CD14-positive monocyte (primary cell): ENCODE data around the gene ATOH8. TPM values are rescaled to one million over a fixed set of nuclear protein-coding genes. Genes with fewer than 3 reads are reported as not detected.

Experiments used
- DNase-seq, 3 donors: peaks; one replicate each; pipeline ENCODE4 v3.0.0-alpha.2; 2011 to 2022
- H2AFZ ChIP-seq: 2 replicates; pipeline ENCODE4 v1.6.0; 2012; ENCODE audit warnings: mild to moderate bottlenecking, low read depth, low read length, inconsistent platforms; ENCODE audit not compliant: insufficient read depth, poor library complexity, severe bottlenecking
- H3K27ac ChIP-seq, 2 donors: 1 replicate in 1 of 2; 2 replicates in 1 of 2; pipeline ENCODE4 v1.5.1; 2012 to 2013; ENCODE audit warnings: low read length in 2 of 2, control low read depth in 1 of 2, inconsistent platforms in 1 of 2, low read depth in 1 of 2, mild to moderate bottlenecking in 1 of 2
- H3K27me3 ChIP-seq, 2 donors: one replicate each; pipeline versions ENCODE4 v1.6.0 to v1.6.1; 2011 to 2013; ENCODE audit warnings: low read length in 2 of 2; ENCODE audit not compliant: control insufficient read depth in 2 of 2, insufficient read depth in 2 of 2
- H3K36me3 ChIP-seq, 2 donors: replicated peaks in 1 of 2; 1 replicate in 1 of 2; 2 replicates in 1 of 2; pipeline versions ENCODE4 v1.5.1 to v1.6.1; 2012 to 2013; ENCODE audit warnings: low read length in 2 of 2, control low read depth in 1 of 2, inconsistent platforms in 1 of 2, mild to moderate bottlenecking in 1 of 2; ENCODE audit not compliant: insufficient read depth in 2 of 2, control insufficient read depth in 1 of 2
- H3K4me1 ChIP-seq, 2 donors: 1 replicate in 1 of 2; 2 replicates in 1 of 2; pipeline versions ENCODE4 v1.5.1 to v1.6.1; 2012 to 2013; ENCODE audit warnings: low read length in 2 of 2, control low read depth in 1 of 2, inconsistent platforms in 1 of 2, mild to moderate bottlenecking in 1 of 2, moderate library complexity in 1 of 2; ENCODE audit not compliant: insufficient read depth in 2 of 2, control insufficient read depth in 1 of 2
- H3K4me2 ChIP-seq: replicated peaks from 2 replicates; pipeline ENCODE3; 2012; ENCODE audit warnings: low read length, moderate library complexity, mild to moderate bottlenecking; ENCODE audit not compliant: poor library complexity, severe bottlenecking; ENCODE audit errors: extremely low read depth
- H3K4me3 ChIP-seq, 3 experiments: fragments of 200-600 bp in 1 of 3; sonication (generic) in 1 of 3; replicated peaks in 1 of 3; 1 replicate in 2 of 3; 2 replicates in 1 of 3; pipeline ENCODE4 v1.5.1; 2011 to 2013; ENCODE audit warnings: low read length in 3 of 3, mild to moderate bottlenecking in 3 of 3, control low read depth in 2 of 3, low read depth in 2 of 3, inconsistent platforms in 1 of 3, moderate library complexity in 1 of 3
- H3K79me2 ChIP-seq: 2 replicates; pipeline ENCODE4 v1.6.0; 2012; ENCODE audit warnings: mild to moderate bottlenecking, control low read depth, inconsistent platforms, low read length, moderate library complexity; ENCODE audit not compliant: insufficient read depth
- H3K9ac ChIP-seq: 2 replicates; pipeline ENCODE4 v1.6.0; 2017; ENCODE audit warnings: low read length, mild to moderate bottlenecking; ENCODE audit not compliant: insufficient read depth, poor library complexity, severe bottlenecking
- H3K9me3 ChIP-seq, 2 donors: replicated peaks in 1 of 2; 1 replicate in 1 of 2; 2 replicates in 1 of 2; pipeline versions ENCODE4 v1.5.1 to v1.6.1; 2012 to 2013; ENCODE audit warnings: low read length in 2 of 2, control low read depth in 1 of 2; ENCODE audit not compliant: control insufficient read depth in 1 of 2, insufficient read depth in 1 of 2
- H4K20me1 ChIP-seq: 2 replicates; pipeline ENCODE4 v1.6.0; 2012; ENCODE audit warnings: mild to moderate bottlenecking, low read length, control low read depth, moderate library complexity; ENCODE audit not compliant: insufficient read depth
- H3K27ac Mint-ChIP-seq, 7 donors: one replicate each; pipeline ENCODE4 v1.8.0; 2020; ENCODE audit warnings: mild to moderate bottlenecking in 7 of 7, mixed read lengths in 7 of 7, moderate library complexity in 6 of 7, inconsistent platforms in 2 of 7
- H3K27me3 Mint-ChIP-seq, 3 donors: one replicate each; pipeline ENCODE4 v1.8.0; 2021 to 2022; ENCODE audit warnings: low read depth in 3 of 3, mild to moderate bottlenecking in 3 of 3, mixed read lengths in 3 of 3, moderate library complexity in 3 of 3, inconsistent platforms in 1 of 3
- H3K36me3 Mint-ChIP-seq, 2 donors: one replicate each; pipeline ENCODE4 v1.8.0; 2020; ENCODE audit warnings: mixed read lengths in 2 of 2, inconsistent platforms in 1 of 2, mild to moderate bottlenecking in 1 of 2
- H3K4me1 Mint-ChIP-seq: one replicate; pipeline ENCODE4 v1.8.0; 2020; ENCODE audit warnings: mild to moderate bottlenecking, mixed read lengths
- H3K4me3 Mint-ChIP-seq, 2 donors: one replicate each; pipeline ENCODE4 v1.8.0; 2020; ENCODE audit warnings: mild to moderate bottlenecking in 2 of 2, mixed read lengths in 2 of 2, moderate library complexity in 1 of 2
- H3K9me3 Mint-ChIP-seq, 7 donors: one replicate each; pipeline ENCODE4 v1.8.0; 2020 to 2022; ENCODE audit warnings: mixed read lengths in 7 of 7, mild to moderate bottlenecking in 6 of 7, moderate library complexity in 6 of 7, inconsistent platforms in 2 of 7
- CTCF ChIP-seq: fragments of 200-600 bp; IDR thresholded peaks from one replicate; pipeline ENCODE4 v1.8.0; 2022; ENCODE audit warnings: antibody characterized with exemption, mild to moderate bottlenecking
- whole genome bisulfite sequencing: methylation state at CpG from one replicate; pipeline ENCODE4 v1.1.5; 2013; ENCODE audit warnings: missing lambda C conversion rate; ENCODE audit not compliant: insufficient coverage; 5-methylcytosine and 5-hydroxymethylcytosine counted together
- intact Hi-C, 2 donors: fragments of 100-400 bp; cut with micrococcal nuclease; formaldehyde crosslinking; loops; one replicate each; pipeline versions ENCODE4 v1.15.0 to v1.15.1; 2023
- polyA plus RNA-seq, 3 donors: library from polyadenylated mRNA; depleted of rRNA in 1 of 3; unstranded in 2 of 3; stranded (reverse) in 1 of 3; fragments of 300-500 nt in 2 of 3; fragments of >200 nt in 1 of 3; fragmentation: Illumina TruSeq in 2 of 3; gene quantifications; 1 replicate in 2 of 3; 2 replicates in 1 of 3; pipeline ENCODE4 v1.2.3, GENCODE V29; 2012 to 2021

ATOH8 gene
- polyA plus RNA-seq, 3 donors: 2.0 to 3.9 (median 2.1) TPM

- DNase-seq: no peak
- no peak for TF ChIP-seq CTCF
- 94% methylated on average over 3 of the region's 5 CpGs for WGBS
Measured at GRCh38 chr2:85801871-85802270, 48.1 kb downstream of the ATOH8 start.

GRCh38 chr2:85802354-85803103, 48.7 kb downstream of the ATOH8 start:
- Mint-ChIP-seq H3K27ac (no peak overlapping the region), H3K4me1 (peaks cover 23% of the 10 kb centered on the region), H3K27me3 (peaks cover 0 to 6% (median 5%) of the 10 kb centered on the region in 3 donors), H3K9me3 (peaks cover 0 to 16% (median 9%) of the 10 kb centered on the region in 7 donors), H3K4me3 (no peak overlapping the region), H3K36me3 (no peaks in the 10 kb centered on the region)
- Histone ChIP-seq H3K79me2 (no peaks in the 10 kb centered on the region), H3K27ac (no peak overlapping the region), H3K36me3 (no peaks in the 10 kb centered on the region), H3K4me3 (no peak overlapping the region), H2AFZ (no peak overlapping the region), H3K9ac (no peak overlapping the region), H3K9me3 (peaks cover 0 to 17% of the 10 kb centered on the region in 2 donors), H3K4me2 (no peak overlapping the region), H3K27me3 (no peaks in the 10 kb centered on the region), H3K4me1 (peaks cover 4 to 21% of the 10 kb centered on the region in 2 donors), H4K20me1 (no peaks in the 10 kb centered on the region)
- no peak for TF ChIP-seq CTCF
- intact Hi-C loops: no loop called here
- WGBS: 94% methylated on average over 6 of the region's 9 CpGs
- DNase-seq: no peak

More at GRCh38 chr2:85801871-85802270, 48.1 kb downstream of the ATOH8 start:
- Mint-ChIP-seq H3K36me3 (no peaks in the 10 kb centered on the region), H3K27me3 (peaks cover 4 to 7% (median 6%) of the 10 kb centered on the region in 3 donors), H3K4me3 (no peak overlapping the region), H3K4me1 (peaks cover 23% of the 10 kb centered on the region), H3K27ac (no peak overlapping the region), H3K9me3 (peaks cover 0 to 16% (median 9%) of the 10 kb centered on the region in 7 donors)
- Histone ChIP-seq H3K27ac (no peak overlapping the region), H3K36me3 (no peaks in the 10 kb centered on the region), H3K79me2 (no peaks in the 10 kb centered on the region), H4K20me1 (no peaks in the 10 kb centered on the region), H3K4me2 (no peak overlapping the region), H3K9me3 (peaks cover 0 to 17% of the 10 kb centered on the region in 2 donors), H3K4me1 (peaks cover 4 to 21% of the 10 kb centered on the region in 2 donors), H3K27me3 (no peaks in the 10 kb centered on the region), H2AFZ (no peak overlapping the region), H3K4me3 (no peak overlapping the region), H3K9ac (no peak overlapping the region)
- intact Hi-C loops: no loop called here
